ENCODE results near the gene MSMB. TPM values are rescaled to one million over a fixed set of nuclear protein-coding genes. Genes with fewer than 3 reads are reported as not detected.
"Not testable (repeated sequence)": the region's sequence is repeated elsewhere in the genome, so short reads cannot be mapped to it uniquely, and the experiment has no call there.

The MSMB gene
- total RNA-seq, 2 donors from 2014 or later: not detected

DNA sequence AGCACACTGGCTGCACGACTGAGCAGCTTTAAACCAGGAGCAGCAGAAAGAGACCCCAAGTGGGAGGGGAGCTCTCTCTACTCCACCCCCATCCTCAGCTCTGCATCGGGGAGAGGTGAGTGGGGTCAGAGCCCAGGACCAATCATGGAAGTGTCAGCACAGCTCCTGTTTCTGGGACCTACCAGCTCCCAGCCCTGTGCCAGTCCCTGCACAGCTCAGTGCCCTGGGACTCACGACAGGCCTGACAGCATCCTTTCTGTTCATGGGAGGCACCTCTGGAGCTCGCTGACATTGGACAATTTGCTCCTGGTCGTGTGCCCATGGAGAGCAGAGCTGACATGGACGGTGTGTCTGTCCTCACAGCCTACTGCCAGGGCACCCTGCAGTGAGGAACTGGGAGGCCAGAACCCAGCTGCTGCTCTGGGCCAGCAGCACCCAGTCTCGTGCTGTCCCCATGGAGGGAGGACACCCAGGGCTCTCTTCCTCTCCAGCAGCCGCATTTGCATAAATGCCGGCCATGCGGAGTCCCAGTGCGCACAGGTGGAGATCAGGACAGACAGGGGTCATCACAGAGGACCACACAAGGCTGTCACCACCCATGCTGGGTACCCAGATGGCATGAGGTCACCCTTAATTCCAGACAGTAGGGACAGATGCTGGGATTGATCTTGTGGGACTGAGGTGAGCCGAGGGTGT lies 45.9 kb upstream of the MSMB start:
- no peak for ATAC-seq

DNA sequence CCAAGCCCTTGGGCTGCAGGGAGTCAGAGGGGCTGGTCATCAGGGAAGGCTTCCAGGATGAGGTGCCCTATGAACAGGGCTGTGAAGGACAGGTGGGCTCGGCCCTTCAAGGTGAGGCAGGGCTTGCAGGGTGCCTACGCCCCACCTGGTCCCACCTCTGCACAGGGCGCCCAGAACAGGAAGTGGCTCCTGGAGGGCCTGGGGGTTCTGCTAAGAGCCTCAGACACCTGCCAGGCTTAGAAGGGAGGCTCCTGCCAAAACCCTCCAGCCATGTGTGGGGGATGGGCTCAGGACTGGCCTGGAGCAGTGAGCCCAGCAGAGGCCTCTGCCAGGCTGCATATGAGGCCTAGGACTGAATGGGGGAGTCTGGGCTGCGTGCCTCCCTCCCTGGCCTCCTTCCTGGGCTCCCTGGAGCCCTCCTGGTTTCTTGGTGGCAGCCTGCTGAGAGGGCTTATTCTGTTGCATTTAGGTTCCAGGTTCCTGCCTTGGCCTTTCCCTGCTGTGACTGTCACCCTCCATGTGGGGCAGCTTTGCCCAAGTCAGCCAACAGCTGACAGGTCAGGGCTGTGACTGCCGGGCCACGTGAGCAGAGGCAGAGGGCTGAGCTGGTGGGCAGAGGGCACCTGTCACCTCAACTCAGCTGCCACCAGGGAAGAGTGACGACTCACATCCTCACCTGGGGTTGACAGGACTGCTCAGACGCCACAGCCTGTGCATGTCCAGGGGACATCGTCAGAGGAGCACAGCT lies 45.2 kb upstream of the MSMB start:
- Histone ChIP-seq H3K4me3 (no peak overlapping the region), H3K36me3 (replicated peaks in 1 of 2; ENCODE audit: insufficient read depth in 1 of 2, low read depth in 2 of 2) (no peaks in the 10 kb centered on the region), H3K4me1 (no peaks in the 10 kb centered on the region), H3K27ac (no peak overlapping the region), H3K9me3 (no peaks in the 10 kb centered on the region), H3K27me3 (no peaks in the 10 kb centered on the region)
- intact Hi-C loops (cut with DNase I): no loop called here
- TF ChIP-seq POLR2A (IDR thresholded peaks at IDR 0.05): no peak
- TF ChIP-seq, protein P1, sequence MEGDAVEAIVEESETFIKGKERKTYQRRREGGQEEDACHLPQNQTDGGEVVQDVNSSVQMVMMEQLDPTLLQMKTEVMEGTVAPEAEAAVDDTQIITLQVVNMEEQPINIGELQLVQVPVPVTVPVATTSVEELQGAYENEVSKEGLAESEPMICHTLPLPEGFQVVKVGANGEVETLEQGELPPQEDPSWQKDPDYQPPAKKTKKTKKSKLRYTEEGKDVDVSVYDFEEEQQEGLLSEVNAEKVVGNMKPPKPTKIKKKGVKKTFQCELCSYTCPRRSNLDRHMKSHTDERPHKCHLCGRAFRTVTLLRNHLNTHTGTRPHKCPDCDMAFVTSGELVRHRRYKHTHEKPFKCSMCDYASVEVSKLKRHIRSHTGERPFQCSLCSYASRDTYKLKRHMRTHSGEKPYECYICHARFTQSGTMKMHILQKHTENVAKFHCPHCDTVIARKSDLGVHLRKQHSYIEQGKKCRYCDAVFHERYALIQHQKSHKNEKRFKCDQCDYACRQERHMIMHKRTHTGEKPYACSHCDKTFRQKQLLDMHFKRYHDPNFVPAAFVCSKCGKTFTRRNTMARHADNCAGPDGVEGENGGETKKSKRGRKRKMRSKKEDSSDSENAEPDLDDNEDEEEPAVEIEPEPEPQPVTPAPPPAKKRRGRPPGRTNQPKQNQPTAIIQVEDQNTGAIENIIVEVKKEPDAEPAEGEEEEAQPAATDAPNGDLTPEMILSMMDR (IDR thresholded peaks at IDR 0.05): no peak
- 60 to 77% methylated on average over 3 to 9 of the region's 9 CpGs for WGBS, 2 donors
- ATAC-seq (no peak), DNase-seq (no peak)

More for the DNA sequence above, 45.9 kb upstream of the MSMB start:
- Histone ChIP-seq H3K27ac (no peak overlapping the region), H3K27me3 (no peaks in the 10 kb centered on the region), H3K36me3 (replicated peaks in 1 of 2; ENCODE audit: insufficient read depth in 1 of 2, low read depth in 2 of 2) (no peaks in the 10 kb centered on the region), H3K4me3 (no peak overlapping the region), H3K9me3 (no peaks in the 10 kb centered on the region), H3K4me1 (no peaks in the 10 kb centered on the region)
- intact Hi-C loops (cut with DNase I): no loop called here
- WGBS, 2 donors: 50 to 72% methylated on average over 2 to 12 of the region's 12 CpGs
- TF ChIP-seq POLR2A (IDR thresholded peaks at IDR 0.05): no peak
- TF ChIP-seq, protein P1 (IDR thresholded peaks at IDR 0.05): no peak
- DNase-seq: no peak

DNA sequence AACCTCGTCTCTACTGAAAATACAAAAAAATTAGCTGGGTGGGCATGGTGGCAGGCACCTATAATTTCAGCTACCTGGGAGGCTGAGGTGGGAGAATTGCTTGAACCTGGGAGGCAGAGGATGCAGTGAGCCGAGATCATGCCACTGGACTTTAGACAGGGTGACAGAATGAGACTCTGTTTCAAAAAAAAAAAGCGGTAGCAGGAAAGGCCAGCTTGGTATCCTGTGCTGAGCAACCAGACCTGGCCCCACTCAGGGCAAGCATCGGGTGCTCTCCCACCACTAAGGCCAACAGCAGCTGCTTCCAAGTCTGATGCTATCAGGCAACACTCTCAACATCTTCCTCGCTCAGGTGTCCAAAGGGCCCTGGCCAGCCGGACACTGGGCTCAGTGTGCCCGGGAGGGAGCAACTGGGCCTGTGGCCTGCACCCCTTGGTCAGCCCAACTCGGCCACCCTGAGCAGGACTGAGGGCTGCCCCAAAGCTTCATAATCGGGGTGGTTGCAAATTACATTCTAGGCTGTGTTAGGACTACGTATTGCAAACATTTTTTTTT lies 44.3 kb upstream of the MSMB start:
- no peaks in the 10 kb centered on the region for H3K36me3 ChIP-seq (replicated peaks in 1 of 2; ENCODE audit: insufficient read depth in 1 of 2, low read depth in 2 of 2)
- H3K27ac ChIP-seq: no peak overlapping the region
- intact Hi-C loops (cut with DNase I): no loop called here
- H3K4me3 ChIP-seq: no peak overlapping the region
- no peak for TF ChIP-seq POLR2A (IDR thresholded peaks at IDR 0.05)
- TF ChIP-seq, protein P1 (IDR thresholded peaks at IDR 0.05): no peak
- no peaks in the 10 kb centered on the region for H3K9me3 ChIP-seq
- 79 to 85% methylated on average over 10 of the region's 10 CpGs for WGBS, 2 donors
- DNase-seq (no peak), ATAC-seq (no peak)
- no peaks in the 10 kb centered on the region for H3K27me3 ChIP-seq
- no peaks in the 10 kb centered on the region for H3K4me1 ChIP-seq

DNA sequence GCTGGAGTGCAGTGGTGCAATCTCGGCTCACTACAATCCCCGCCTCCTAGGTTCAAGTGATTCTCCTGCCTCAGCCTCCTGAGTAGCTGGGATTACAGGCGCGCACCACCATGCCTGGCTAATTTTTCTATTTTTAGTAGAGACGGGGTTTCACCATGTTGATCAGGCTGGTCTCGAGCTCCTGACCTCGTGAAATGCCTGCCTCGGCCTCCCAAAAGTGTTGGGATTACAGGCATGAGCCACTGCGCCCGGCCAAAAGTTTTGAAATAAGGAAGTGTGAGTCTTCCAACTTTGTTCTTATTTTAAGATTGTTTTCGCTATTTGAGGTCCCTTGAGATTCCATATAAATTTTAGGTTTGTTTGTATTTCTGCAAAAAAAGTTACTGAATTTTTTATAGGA lies 41.3 kb upstream of the MSMB start:
- H3K4me1 ChIP-seq; H3K4me3 ChIP-seq; H3K27ac ChIP-seq; intact Hi-C loops (cut with DNase I); H3K27me3 ChIP-seq; DNase-seq; ATAC-seq; H3K9me3 ChIP-seq; H3K36me3 ChIP-seq (replicated peaks in 1 of 2; ENCODE audit: insufficient read depth in 1 of 2, low read depth in 2 of 2): not testable (repeated sequence)
- WGBS, 2 donors: 88 to 91% methylated on average over 11 of the region's 11 CpGs

DNA sequence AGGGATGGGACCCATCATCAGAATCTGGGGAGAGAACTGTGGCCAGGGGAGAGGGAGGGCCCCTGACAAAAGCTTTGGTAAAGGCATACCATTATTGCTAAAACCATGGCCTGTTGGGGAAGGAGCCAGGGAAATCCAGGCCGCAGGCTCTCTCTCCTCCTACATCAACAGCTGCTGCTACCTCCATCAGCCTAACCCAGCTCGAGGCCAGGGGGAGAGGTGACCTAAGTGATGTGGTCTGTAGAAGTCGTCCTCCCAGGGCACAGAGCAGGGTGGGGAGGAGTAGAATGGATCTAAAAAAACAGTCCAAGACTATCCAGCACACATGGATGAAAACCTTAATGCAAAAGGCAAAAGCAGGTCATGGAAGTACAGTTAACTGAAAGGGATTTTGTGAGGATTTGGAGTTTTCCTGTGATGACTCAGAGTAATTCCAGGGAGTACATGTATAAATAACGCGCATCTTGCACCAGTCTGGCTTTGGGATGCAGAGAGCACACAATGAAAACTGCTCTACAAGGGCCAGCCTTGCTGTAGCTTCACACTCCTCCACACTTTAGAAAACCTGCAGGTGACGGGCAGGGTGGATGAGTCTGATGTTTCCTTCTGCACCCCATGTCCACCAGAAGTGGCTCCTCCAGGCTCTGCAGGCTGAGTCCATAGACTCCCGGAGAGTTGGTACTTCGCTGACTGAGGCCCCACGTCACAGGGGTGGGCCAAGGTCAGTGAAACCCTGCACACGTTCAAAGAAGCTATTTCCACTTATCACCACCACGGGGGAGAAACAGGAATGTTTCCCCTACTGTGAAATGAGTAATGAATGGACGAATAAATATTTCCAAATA lies 38.5 kb upstream of the MSMB start:
- H3K9me3 ChIP-seq: no peaks in the 10 kb centered on the region
- no peak for TF ChIP-seq POLR2A (IDR thresholded peaks at IDR 0.05)
- TF ChIP-seq, protein P1 (IDR thresholded peaks at IDR 0.05): no peak
- no peaks in the 10 kb centered on the region for H3K27me3 ChIP-seq
- H3K4me3 ChIP-seq: no peak overlapping the region
- intact Hi-C loops (cut with DNase I): no loop called here
- no peak for DNase-seq
- no peak for ATAC-seq
- WGBS, 2 donors: 56 to 57% methylated on average over 12 of the region's 12 CpGs
- no peaks in the 10 kb centered on the region for H3K4me1 ChIP-seq
- no peak overlapping the region for H3K27ac ChIP-seq
- no peaks in the 10 kb centered on the region for H3K36me3 ChIP-seq (replicated peaks in 1 of 2; ENCODE audit: insufficient read depth in 1 of 2, low read depth in 2 of 2)

Data from body of pancreas (tissue), 4 donors.